ENCODE data around the gene TEPSIN.

DNA sequence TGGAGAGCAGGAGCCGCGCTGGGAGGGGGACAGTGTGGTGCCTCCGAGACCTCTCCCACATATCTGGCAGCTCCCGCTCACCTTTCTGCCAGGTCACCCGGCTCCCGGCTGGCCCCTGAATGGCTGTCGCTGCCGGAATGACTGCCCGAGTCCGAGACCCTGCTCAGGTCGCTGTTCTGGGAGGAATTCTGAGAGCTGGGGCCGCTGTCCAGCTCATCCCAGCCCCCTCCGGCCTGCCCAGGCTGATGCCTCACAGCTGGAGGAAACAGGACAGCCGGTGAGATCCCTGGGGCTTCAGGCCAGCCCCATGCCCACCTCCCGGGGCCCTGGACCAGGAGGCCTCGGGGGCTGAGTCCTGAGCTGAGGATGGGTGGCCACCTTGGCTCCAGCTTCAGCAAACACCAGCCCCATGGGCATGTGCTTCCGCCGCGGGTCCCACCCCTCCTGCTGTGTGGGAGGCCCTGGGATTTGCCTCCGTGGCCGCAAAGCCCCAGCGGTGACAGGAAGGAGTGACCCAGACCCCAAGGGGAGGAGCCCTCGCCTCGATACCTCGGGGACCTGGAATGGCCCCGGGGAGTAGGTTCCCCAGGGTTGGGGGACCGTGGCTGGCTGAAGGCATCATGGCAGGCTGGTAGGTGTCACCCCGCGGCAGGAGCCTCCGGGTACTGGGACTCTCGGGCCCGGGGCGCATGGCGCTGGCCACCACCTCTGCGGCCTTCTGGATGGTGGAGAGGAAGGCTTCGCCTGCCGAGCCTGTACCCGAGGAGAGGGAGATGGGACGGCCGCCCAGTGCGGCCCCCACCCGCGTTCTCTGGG, 6.9 kb downstream of the TEPSIN start:
- TF ChIP-seq POLR2A (IDR thresholded peaks at IDR 0.05) = no peak
- TF ChIP-seq, protein P1, sequence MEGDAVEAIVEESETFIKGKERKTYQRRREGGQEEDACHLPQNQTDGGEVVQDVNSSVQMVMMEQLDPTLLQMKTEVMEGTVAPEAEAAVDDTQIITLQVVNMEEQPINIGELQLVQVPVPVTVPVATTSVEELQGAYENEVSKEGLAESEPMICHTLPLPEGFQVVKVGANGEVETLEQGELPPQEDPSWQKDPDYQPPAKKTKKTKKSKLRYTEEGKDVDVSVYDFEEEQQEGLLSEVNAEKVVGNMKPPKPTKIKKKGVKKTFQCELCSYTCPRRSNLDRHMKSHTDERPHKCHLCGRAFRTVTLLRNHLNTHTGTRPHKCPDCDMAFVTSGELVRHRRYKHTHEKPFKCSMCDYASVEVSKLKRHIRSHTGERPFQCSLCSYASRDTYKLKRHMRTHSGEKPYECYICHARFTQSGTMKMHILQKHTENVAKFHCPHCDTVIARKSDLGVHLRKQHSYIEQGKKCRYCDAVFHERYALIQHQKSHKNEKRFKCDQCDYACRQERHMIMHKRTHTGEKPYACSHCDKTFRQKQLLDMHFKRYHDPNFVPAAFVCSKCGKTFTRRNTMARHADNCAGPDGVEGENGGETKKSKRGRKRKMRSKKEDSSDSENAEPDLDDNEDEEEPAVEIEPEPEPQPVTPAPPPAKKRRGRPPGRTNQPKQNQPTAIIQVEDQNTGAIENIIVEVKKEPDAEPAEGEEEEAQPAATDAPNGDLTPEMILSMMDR (IDR thresholded peaks at IDR 0.05) = no peak
